C4-2B (cell line): ENCODE measurements around the gene HIVEP3.

Experiments
- CTCF ChIP-seq: fragments of 450-650 bp; conservative IDR thresholded peaks from 2 replicates; pipeline ENCODE4 v1.5.1; 2017; ENCODE audit warnings: mild to moderate bottlenecking
- ZFX ChIP-seq: fragments of 450-650 bp; IDR thresholded peaks from 2 replicates; pipeline ENCODE4 v1.6.1; 2017

GRCh38 chr1:41878911-41879310, 39.8 kb downstream of the HIVEP3 start:
- TF ChIP-seq CTCF, result no peak
- no peak for TF ChIP-seq ZFX
